Trophoblast cell (in vitro differentiated cells and primary cell): Measurements from ENCODE around the gene SLAIN2.

ENCODE experiments used
- DNase-seq, 2 donors: peaks; one replicate each; pipeline ENCODE4 v3.0.0-alpha.2; 2016
- H2AFZ ChIP-seq: 2 replicates; pipeline ENCODE4 v1.6.1; 2013; ENCODE audit warnings: low read length, moderate library complexity, mild to moderate bottlenecking; ENCODE audit not compliant: insufficient read depth, poor library complexity
- H2AK5ac ChIP-seq: 2 replicates; pipeline ENCODE4 v1.6.1; 2013; ENCODE audit warnings: mild to moderate bottlenecking, low read length
- H2BK120ac ChIP-seq: 2 replicates; pipeline ENCODE4 v1.6.1; 2013; ENCODE audit warnings: low read length, mild to moderate bottlenecking, moderate library complexity; ENCODE audit not compliant: insufficient read depth, poor library complexity
- H2BK12ac ChIP-seq: 2 replicates; pipeline ENCODE4 v1.6.1; 2013; ENCODE audit warnings: mild to moderate bottlenecking, low read length, moderate library complexity
- H2BK5ac ChIP-seq: 2 replicates; pipeline ENCODE4 v1.6.1; 2013; ENCODE audit warnings: low read length, low read depth, moderate library complexity, mild to moderate bottlenecking; ENCODE audit not compliant: poor library complexity
- H3K14ac ChIP-seq: 2 replicates; pipeline ENCODE4 v1.6.1; 2013; ENCODE audit warnings: mild to moderate bottlenecking, low read length
- H3K18ac ChIP-seq: 2 replicates; pipeline ENCODE4 v1.6.1; 2013; ENCODE audit warnings: mild to moderate bottlenecking, low read length
- H3K23ac ChIP-seq: 2 replicates; pipeline ENCODE4 v1.6.1; 2013; ENCODE audit warnings: low read length
- H3K27ac ChIP-seq: 2 replicates; pipeline ENCODE4 v1.5.1; 2013; ENCODE audit warnings: low read depth, mild to moderate bottlenecking, inconsistent platforms, low read length, moderate library complexity
- H3K27me3 ChIP-seq: 2 replicates; pipeline ENCODE4 v1.6.1; 2013; ENCODE audit warnings: inconsistent platforms, mild to moderate bottlenecking, low read length, moderate library complexity; ENCODE audit not compliant: insufficient read depth
- H3K36me3 ChIP-seq, 2 experiments: 1 replicate in 1 of 2; 2 replicates in 1 of 2; pipeline ENCODE4 v1.6.1; 2013; ENCODE audit warnings: low read length in 2 of 2, mild to moderate bottlenecking in 2 of 2, moderate library complexity in 1 of 2; ENCODE audit not compliant: insufficient read depth in 2 of 2, control insufficient read depth in 1 of 2
- H3K4ac ChIP-seq: 2 replicates; pipeline ENCODE4 v1.6.1; 2013; ENCODE audit warnings: low read depth, mild to moderate bottlenecking, low read length, moderate library complexity
- H3K4me1 ChIP-seq, 2 experiments: 1 replicate in 1 of 2; 2 replicates in 1 of 2; pipeline ENCODE4 v1.6.1; 2013; ENCODE audit warnings: low read length in 2 of 2, mild to moderate bottlenecking in 2 of 2, moderate library complexity in 1 of 2; ENCODE audit not compliant: insufficient read depth in 2 of 2, control insufficient read depth in 1 of 2
- H3K4me2 ChIP-seq: 2 replicates; pipeline ENCODE4 v1.6.1; 2013; ENCODE audit warnings: inconsistent platforms, mild to moderate bottlenecking, low read length, moderate library complexity
- H3K4me3 ChIP-seq: 2 replicates; pipeline ENCODE4 v1.5.1; 2013; ENCODE audit warnings: mild to moderate bottlenecking, low read depth, low read length, inconsistent platforms
- H3K79me1 ChIP-seq: one replicate; pipeline ENCODE4 v1.6.1; 2013; ENCODE audit warnings: low read length
- H3K79me2 ChIP-seq: 2 replicates; pipeline ENCODE4 v1.6.1; 2013; ENCODE audit warnings: low read length, mild to moderate bottlenecking; ENCODE audit not compliant: control insufficient read depth, insufficient read depth, poor library complexity
- H3K9ac ChIP-seq: 2 replicates; pipeline ENCODE4 v1.6.1; 2013; ENCODE audit warnings: mild to moderate bottlenecking, low read length
- H3K9me3 ChIP-seq: 2 replicates; pipeline ENCODE4 v1.6.1; 2013; ENCODE audit warnings: low read depth, mild to moderate bottlenecking, control low read depth, inconsistent platforms, low read length; ENCODE audit not compliant: insufficient read depth
- H4K12ac ChIP-seq: 2 replicates; pipeline ENCODE4 v1.6.1; 2013; ENCODE audit warnings: low read depth, mild to moderate bottlenecking, low read length, moderate library complexity
- H4K8ac ChIP-seq: 2 replicates; pipeline ENCODE4 v1.6.1; 2013; ENCODE audit warnings: low read depth, mild to moderate bottlenecking, low read length, moderate library complexity
- H4K91ac ChIP-seq: one replicate; pipeline ENCODE4 v1.6.1; 2013; ENCODE audit warnings: low read depth, mild to moderate bottlenecking, low read length, moderate library complexity
- WGBS: extraction: QIAGEN DNeasy Blood & Tissue Kit; methylation state at CpG from one replicate; pipeline ENCODE4 v1.1.7; 2013; ENCODE audit warnings: missing lambda C conversion rate; ENCODE audit not compliant: insufficient read length, insufficient coverage; ENCODE audit errors: extremely low coverage; 5-methylcytosine and 5-hydroxymethylcytosine counted together

SLAIN2 gene

DNA sequence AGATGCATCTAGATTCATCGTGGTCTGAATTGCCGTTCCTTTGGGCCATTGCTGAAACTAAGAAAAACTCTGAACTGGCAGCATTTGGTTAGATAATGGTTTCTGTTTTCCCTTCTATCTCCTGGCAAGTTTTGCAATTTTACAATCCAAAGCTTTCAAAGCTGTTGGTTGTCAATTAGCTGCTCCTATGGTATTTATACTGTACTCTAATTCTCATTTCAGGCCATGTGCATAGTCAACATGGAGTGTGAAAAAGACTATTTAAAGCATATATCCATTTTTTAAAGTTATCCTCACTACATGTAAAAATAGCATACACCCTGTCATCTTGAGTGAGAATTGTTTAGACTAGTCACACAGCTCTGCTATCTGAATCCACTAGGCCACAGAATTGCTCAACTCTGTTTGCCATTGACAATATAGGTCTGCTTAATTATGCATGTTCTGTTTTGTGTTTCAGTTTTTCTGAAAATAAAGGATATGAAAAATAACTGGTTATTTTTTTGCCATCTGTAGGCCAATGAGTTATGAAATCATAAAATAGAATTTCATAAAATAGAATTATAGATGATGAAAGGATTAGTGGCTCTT is 44.0 kb upstream of the SLAIN2 start:
- H2BK5ac ChIP-seq, result no peak overlapping the region
- H3K4me2 ChIP-seq, result no peak overlapping the region
- H3K27ac ChIP-seq, result no peak overlapping the region
- H2AFZ ChIP-seq, result no peak overlapping the region
- H2BK12ac ChIP-seq, result no peak overlapping the region
- H3K4ac ChIP-seq, result no peak overlapping the region
- H4K12ac ChIP-seq, result no peak overlapping the region
- no CpG with 5 or more reads among the region's 2 CpGs for WGBS
- no peaks in the 10 kb centered on the region for H3K4me1 ChIP-seq
- H3K9ac ChIP-seq, result no peak overlapping the region
- no peaks in the 10 kb centered on the region for H3K79me2 ChIP-seq
- no peak overlapping the region for H3K23ac ChIP-seq
- H3K4me3 ChIP-seq, result no peak overlapping the region
- no peaks in the 10 kb centered on the region for H3K27me3 ChIP-seq
- no peak overlapping the region for H2BK120ac ChIP-seq
- no peak overlapping the region for H2AK5ac ChIP-seq
- no peak overlapping the region for H3K14ac ChIP-seq
- no peaks in the 10 kb centered on the region for H3K36me3 ChIP-seq
- DNase-seq, result no peak
- peaks cover 2% of the 10 kb centered on the region for H3K9me3 ChIP-seq
- H3K79me1 ChIP-seq, result no peaks in the 10 kb centered on the region
- H4K91ac ChIP-seq, result no peak overlapping the region
- H3K18ac ChIP-seq, result no peak overlapping the region
- no peak overlapping the region for H4K8ac ChIP-seq

DNA sequence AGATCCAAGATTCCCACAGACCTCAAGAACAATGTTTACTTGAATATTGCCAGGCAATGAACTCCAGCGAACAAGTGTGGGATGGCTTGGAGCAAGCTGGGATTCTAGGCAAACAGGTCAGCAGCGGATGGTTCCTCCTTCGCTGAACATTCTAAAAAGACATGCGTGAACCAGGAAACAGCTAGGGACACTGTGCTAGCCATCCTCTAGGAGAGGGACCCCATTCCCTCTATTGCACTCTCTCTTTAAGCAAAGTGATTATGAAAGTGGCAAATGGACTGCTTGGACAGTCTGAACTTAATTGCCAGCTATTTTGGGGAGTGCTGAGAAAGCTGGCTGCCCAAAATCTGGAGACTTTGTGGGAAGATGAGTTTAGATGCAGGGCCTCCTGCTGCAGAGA is 41.8 kb upstream of the SLAIN2 start:
- WGBS, result no CpG with 5 or more reads among the region's 4 CpGs
- Histone ChIP-seq H3K79me2 (no peaks in the 10 kb centered on the region), H3K4me3 (no peak overlapping the region), H2BK12ac (no peak overlapping the region), H3K4me1 (no peaks in the 10 kb centered on the region), H2AFZ (no peak overlapping the region), H2AK5ac (no peak overlapping the region), H2BK120ac (no peak overlapping the region), H3K14ac (no peak overlapping the region), H3K27me3 (no peaks in the 10 kb centered on the region), H3K23ac (no peak overlapping the region), H2BK5ac (no peak overlapping the region), H3K4me2 (no peak overlapping the region), H3K9me3 (peaks cover 2% of the 10 kb centered on the region), H4K91ac (no peak overlapping the region), H3K18ac (no peak overlapping the region), H4K12ac (no peak overlapping the region), H4K8ac (no peak overlapping the region), H3K27ac (no peak overlapping the region), H3K36me3 (no peaks in the 10 kb centered on the region), H3K9ac (no peak overlapping the region), H3K79me1 (no peaks in the 10 kb centered on the region), H3K4ac (no peak overlapping the region)
- no peak for DNase-seq

DNA sequence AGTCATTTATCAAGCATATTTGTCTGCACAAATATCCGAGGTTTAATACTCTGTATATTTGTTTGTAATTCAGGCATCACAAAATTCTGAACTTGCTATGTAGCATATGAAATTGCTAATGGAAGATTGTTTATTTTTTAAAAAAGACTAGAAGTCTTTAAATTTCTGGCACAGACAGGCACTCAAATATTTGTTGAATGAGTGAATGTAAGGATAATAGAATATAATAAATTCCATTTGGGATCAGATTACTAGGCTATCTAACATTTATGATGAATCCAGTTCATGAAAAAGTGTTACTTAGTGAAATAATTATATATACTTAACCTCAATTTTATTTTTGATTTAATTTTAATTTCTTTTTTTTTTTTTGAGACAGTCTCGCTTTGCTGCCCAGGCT is 41.3 kb upstream of the SLAIN2 start:
- Histone ChIP-seq H3K18ac (no peak overlapping the region), H3K9me3 (peaks cover 2% of the 10 kb centered on the region), H3K4me1 (no peaks in the 10 kb centered on the region), H3K4me2 (no peak overlapping the region), H3K36me3 (no peaks in the 10 kb centered on the region), H2AK5ac (no peak overlapping the region), H3K4me3 (no peak overlapping the region), H3K23ac (no peak overlapping the region), H3K27me3 (no peaks in the 10 kb centered on the region), H3K79me1 (no peaks in the 10 kb centered on the region), H3K4ac (no peak overlapping the region), H2BK5ac (no peak overlapping the region), H2BK120ac (no peak overlapping the region), H2BK12ac (no peak overlapping the region), H4K8ac (no peak overlapping the region), H3K14ac (no peak overlapping the region), H2AFZ (no peak overlapping the region), H3K9ac (no peak overlapping the region), H3K79me2 (no peaks in the 10 kb centered on the region), H4K91ac (no peak overlapping the region), H4K12ac (no peak overlapping the region), H3K27ac (no peak overlapping the region)
- no peak for DNase-seq
- WGBS, result no CpG with 5 or more reads among the region's 2 CpGs

DNA sequence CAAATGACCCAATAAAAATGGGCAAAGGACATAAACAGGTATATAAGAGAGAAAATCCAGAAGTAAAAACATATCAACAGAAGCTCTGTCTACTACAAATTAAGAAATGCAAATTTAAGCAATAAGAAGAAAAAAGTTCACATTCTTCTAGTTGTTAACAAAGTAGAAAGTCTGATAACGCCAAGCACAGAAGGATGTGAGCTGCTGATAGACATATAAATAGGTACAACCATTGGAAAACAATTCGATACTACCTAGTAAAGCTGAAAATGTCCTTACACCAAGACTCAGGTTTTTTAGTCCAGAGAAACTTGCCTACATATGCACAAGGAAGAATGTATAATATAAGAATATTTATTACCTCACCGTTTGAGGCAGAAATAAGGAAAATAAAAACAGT is 35.8 kb upstream of the SLAIN2 start:
- DNase-seq, result no peak
- H2AK5ac ChIP-seq, result no peak overlapping the region
- H3K79me1 ChIP-seq, result no peaks in the 10 kb centered on the region
- H3K4me1 ChIP-seq, result no peaks in the 10 kb centered on the region
- H4K91ac ChIP-seq, result no peak overlapping the region
- H2BK5ac ChIP-seq, result no peak overlapping the region
- no peak overlapping the region for H3K18ac ChIP-seq
- no peak overlapping the region for H3K27ac ChIP-seq
- no peaks in the 10 kb centered on the region for H3K36me3 ChIP-seq
- H3K23ac ChIP-seq, result no peak overlapping the region
- H3K79me2 ChIP-seq, result no peaks in the 10 kb centered on the region
- no peak overlapping the region for H3K4me3 ChIP-seq
- no peak overlapping the region for H2BK120ac ChIP-seq
- no peak overlapping the region for H4K8ac ChIP-seq
- H3K9me3 ChIP-seq, result no peaks in the 10 kb centered on the region
- H2AFZ ChIP-seq, result no peak overlapping the region
- WGBS, result no CpG with 5 or more reads among the region's 3 CpGs
- H2BK12ac ChIP-seq, result no peak overlapping the region
- no peak overlapping the region for H3K9ac ChIP-seq
- no peaks in the 10 kb centered on the region for H3K27me3 ChIP-seq
- H3K4ac ChIP-seq, result no peak overlapping the region
- H3K4me2 ChIP-seq, result no peak overlapping the region
- H3K14ac ChIP-seq, result no peak overlapping the region
- no peak overlapping the region for H4K12ac ChIP-seq
